ENCODE data around the gene KRR1.

The KRR1 gene

GRCh38 chr12:75478116-75478794, 33.2 kb downstream of the KRR1 start:
- TF ChIP-seq CTCF (IDR thresholded peaks at IDR 0.05; ENCODE audit: insufficient read depth, low read length, poor library complexity, severe bottlenecking), result no peak
- Histone ChIP-seq H3K36me3 (ENCODE audit: control insufficient read depth, insufficient read depth, low read length) (no peaks in the 10 kb centered on the region), H3K27me3 (replicated peaks; ENCODE audit: control insufficient read depth, insufficient read depth, low read length) (no peaks in the 10 kb centered on the region), H3K4me3 (replicated peaks; ENCODE audit: low read depth, low read length) (no peak overlapping the region)
- DNase-seq (ENCODE audit: extremely low read depth, insufficient read length), result no peak

- no peak for DNase-seq (ENCODE audit: extremely low read depth, insufficient read length)
- H3K36me3 ChIP-seq (ENCODE audit: control insufficient read depth, insufficient read depth, low read length), result no peaks in the 10 kb centered on the region
- H3K4me3 ChIP-seq (replicated peaks; ENCODE audit: low read depth, low read length), result no peak overlapping the region
- TF ChIP-seq CTCF (IDR thresholded peaks at IDR 0.05; ENCODE audit: insufficient read depth, low read length, poor library complexity, severe bottlenecking), result no peak
- H3K27me3 ChIP-seq (replicated peaks; ENCODE audit: control insufficient read depth, insufficient read depth, low read length), result no peaks in the 10 kb centered on the region
Observed at GRCh38 chr12:75477137-75477536, 34.3 kb downstream of the KRR1 start.

- TF ChIP-seq CTCF (IDR thresholded peaks at IDR 0.05; ENCODE audit: insufficient read depth, low read length, poor library complexity, severe bottlenecking), result no peak
- Histone ChIP-seq H3K4me3 (replicated peaks; ENCODE audit: low read depth, low read length) (no peak overlapping the region), H3K36me3 (ENCODE audit: control insufficient read depth, insufficient read depth, low read length) (no peaks in the 10 kb centered on the region), H3K27me3 (replicated peaks; ENCODE audit: control insufficient read depth, insufficient read depth, low read length) (no peaks in the 10 kb centered on the region)
- no peak for DNase-seq (ENCODE audit: extremely low read depth, insufficient read length)
Observed at GRCh38 chr12:75476071-75476470, 35.3 kb downstream of the KRR1 start.

- Histone ChIP-seq H3K36me3 (ENCODE audit: control insufficient read depth, insufficient read depth, low read length) (no peaks in the 10 kb centered on the region), H3K27me3 (replicated peaks; ENCODE audit: control insufficient read depth, insufficient read depth, low read length) (no peaks in the 10 kb centered on the region), H3K4me3 (replicated peaks; ENCODE audit: low read depth, low read length) (no peak overlapping the region)
- DNase-seq (ENCODE audit: extremely low read depth, insufficient read length), result no peak
- no peak for TF ChIP-seq CTCF (IDR thresholded peaks at IDR 0.05; ENCODE audit: insufficient read depth, low read length, poor library complexity, severe bottlenecking)
Observed at GRCh38 chr12:75474116-75474515, 37.3 kb downstream of the KRR1 start.

- Histone ChIP-seq H3K36me3 (ENCODE audit: control insufficient read depth, insufficient read depth, low read length) (no peaks in the 10 kb centered on the region), H3K4me3 (replicated peaks; ENCODE audit: low read depth, low read length) (no peak overlapping the region), H3K27me3 (replicated peaks; ENCODE audit: control insufficient read depth, insufficient read depth, low read length) (no peaks in the 10 kb centered on the region)
- no peak for TF ChIP-seq CTCF (IDR thresholded peaks at IDR 0.05; ENCODE audit: insufficient read depth, low read length, poor library complexity, severe bottlenecking)
- DNase-seq (ENCODE audit: extremely low read depth, insufficient read length), result no peak
Observed at GRCh38 chr12:75471902-75472890, 39.2 kb downstream of the KRR1 start.

All from GM06990 (cell line).